Measurements from ENCODE around the gene NPIPA5. TPM values are rescaled to one million over a fixed set of nuclear protein-coding genes. Genes with fewer than 3 reads are reported as not detected.
"Not testable (repeated sequence)": the region's sequence is repeated elsewhere in the genome, so short reads cannot be mapped to it uniquely, and the experiment has no call there.

NPIPA5 gene
- total RNA-seq, 1 donor from 2014 or later: 10.3 TPM

- not testable (repeated sequence) for H3K27ac Mint-ChIP-seq; H3K36me3 Mint-ChIP-seq; DNase-seq (ENCODE audit: low spot score in 2 of 2, unreplicated experiment in 2 of 2); H3K27me3 Mint-ChIP-seq (ENCODE audit: low read depth); H3K9me3 Mint-ChIP-seq; H3K4me3 Mint-ChIP-seq; H3K4me1 Mint-ChIP-seq
Measured at GRCh38 chr16:15323373-15323772, 54.7 kb downstream of the NPIPA5 start.

DNA sequence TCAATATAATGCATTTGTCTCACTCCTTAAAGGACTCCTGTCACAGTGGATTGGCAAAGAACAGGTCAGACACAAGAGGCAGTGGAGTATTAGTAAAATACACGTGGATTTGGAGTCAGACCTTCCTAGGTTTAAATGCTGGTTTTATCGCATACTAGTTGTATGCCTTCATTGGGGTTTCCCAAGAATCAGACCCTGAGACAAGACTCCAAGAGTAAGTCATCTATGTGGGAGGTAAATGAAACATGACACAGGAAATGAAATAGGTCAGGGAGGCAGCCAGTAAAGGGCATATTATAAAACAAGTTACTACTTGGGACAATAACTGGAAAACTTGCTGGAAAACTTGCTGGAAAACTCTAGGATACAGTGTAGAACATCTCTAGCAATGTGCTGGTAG, 56.9 kb downstream of the NPIPA5 start:
- not testable (repeated sequence) for DNase-seq (ENCODE audit: low spot score in 2 of 2, unreplicated experiment in 2 of 2); H3K27ac Mint-ChIP-seq; H3K9me3 Mint-ChIP-seq; H3K4me1 Mint-ChIP-seq; H3K36me3 Mint-ChIP-seq; H3K27me3 Mint-ChIP-seq (ENCODE audit: low read depth); H3K4me3 Mint-ChIP-seq

GRCh38 chr16:15314562-15314961, 63.5 kb downstream of the NPIPA5 start:
- not testable (repeated sequence) for H3K9me3 Mint-ChIP-seq; H3K27ac Mint-ChIP-seq; H3K4me1 Mint-ChIP-seq; H3K4me3 Mint-ChIP-seq; H3K27me3 Mint-ChIP-seq (ENCODE audit: low read depth); H3K36me3 Mint-ChIP-seq; DNase-seq (ENCODE audit: low spot score in 2 of 2, unreplicated experiment in 2 of 2)

Other genes starting within 250 kb of the NPIPA5 start
- gene MPV17L, start 17.5 kb upstream of the NPIPA5 start, total RNA-seq: 3.1 to 3.9 TPM (median 3.5 TPM) in 3 replicates
- gene BMERB1, start 56.3 kb upstream of the NPIPA5 start, total RNA-seq: 2.9 to 3.9 TPM (median 3.1 TPM) in 3 replicates